ENCODE results near the gene MMP28.

DNA sequence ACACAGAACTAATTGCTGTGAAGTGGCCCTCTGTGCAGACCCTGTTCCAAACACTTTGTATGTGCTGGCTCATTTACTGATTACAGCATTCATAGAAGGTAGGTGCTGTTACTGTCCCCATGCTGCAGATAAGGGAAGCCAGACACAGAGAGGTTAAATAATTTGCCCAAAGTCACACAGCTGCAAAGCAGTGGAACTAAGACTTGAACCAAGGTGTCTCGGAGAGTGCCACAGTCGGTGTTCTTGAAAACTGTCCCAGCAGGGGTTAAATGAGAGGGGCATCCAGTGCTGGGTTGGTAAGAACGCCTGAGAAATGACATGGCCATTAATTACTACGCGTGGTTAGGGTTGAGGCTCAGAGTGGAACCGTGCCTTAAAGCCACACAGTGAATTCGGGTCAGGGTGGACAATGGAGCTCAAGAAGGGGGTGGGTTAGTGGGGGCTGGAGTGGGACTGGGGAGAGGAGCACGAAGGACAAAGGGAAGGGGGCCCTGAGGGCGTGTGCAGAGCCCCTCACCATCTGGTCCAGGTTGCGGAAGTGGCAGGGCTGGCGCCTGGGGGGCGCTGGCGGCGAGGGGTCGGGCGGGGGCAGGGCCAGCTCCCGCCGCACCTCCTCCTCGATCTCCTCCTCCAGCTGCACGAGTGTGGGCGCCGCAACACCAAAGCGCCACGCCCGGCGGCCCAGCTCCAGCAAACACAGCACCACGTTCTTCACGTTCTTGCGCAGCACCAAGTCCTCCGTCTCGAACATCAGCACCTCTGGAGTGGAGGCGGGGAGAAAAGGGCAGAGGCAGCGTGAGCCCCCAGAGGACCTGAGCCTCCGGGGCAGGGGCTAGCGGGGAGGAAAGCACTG, 45.7 kb downstream of the MMP28 start:
- no peak for TF ChIP-seq ZNF274 (IDR thresholded peaks at IDR 0.05; ENCODE audit: low read depth, low read length)
- TF ChIP-seq YY1 (IDR thresholded peaks at IDR 0.05; ENCODE audit: insufficient read depth, insufficient read length), result no peak
- TF ChIP-seq SUZ12 (IDR thresholded peaks at IDR 0.05; ENCODE audit: extremely low read depth, insufficient read depth, insufficient read length), result no peak

Measured in NT2/D1 (cell line).